Upper lobe of left lung (tissue), 4 donors: ENCODE data around the gene POTEH.
"Not testable (repeated sequence)": the region's sequence is repeated elsewhere in the genome, so short reads cannot be mapped to it uniquely, and the experiment has no call there.

Experiments used
- EP300 ChIP-seq, 4 donors: sonication (generic); formaldehyde crosslinking; IDR thresholded peaks; one replicate each; pipeline ENCODE4 v1.5.1; 2017; ENCODE audit warnings: antibody characterized with exemption in 4 of 4, control low read depth in 2 of 4
- POLR2A ChIP-seq, 4 donors: fragments of 450-650 bp; IDR thresholded peaks; one replicate each; pipeline ENCODE4 v1.5.1; 2016 to 2017; ENCODE audit warnings: antibody characterized with exemption in 4 of 4, mild to moderate bottlenecking in 2 of 4
- POLR2AphosphoS5 ChIP-seq, 2 donors: sonication (generic); formaldehyde crosslinking; IDR thresholded peaks; one replicate each; pipeline ENCODE4 v1.5.1; 2017; ENCODE audit warnings: antibody characterized with exemption in 2 of 2
- TF ChIP-seq, protein P1 (sequence below), 6 experiments: fragments of 450-650 bp in 4 of 6; fragments of 200-600 bp in 2 of 6; sonication (generic) in 2 of 6; IDR thresholded peaks; one replicate each; pipeline ENCODE4 v1.5.1; 2016 to 2019; ENCODE audit warnings: antibody characterized with exemption in 6 of 6

GRCh38 chr22:15759443-15760097, 69.7 kb downstream of the POTEH start:
- TF ChIP-seq, protein P1, sequence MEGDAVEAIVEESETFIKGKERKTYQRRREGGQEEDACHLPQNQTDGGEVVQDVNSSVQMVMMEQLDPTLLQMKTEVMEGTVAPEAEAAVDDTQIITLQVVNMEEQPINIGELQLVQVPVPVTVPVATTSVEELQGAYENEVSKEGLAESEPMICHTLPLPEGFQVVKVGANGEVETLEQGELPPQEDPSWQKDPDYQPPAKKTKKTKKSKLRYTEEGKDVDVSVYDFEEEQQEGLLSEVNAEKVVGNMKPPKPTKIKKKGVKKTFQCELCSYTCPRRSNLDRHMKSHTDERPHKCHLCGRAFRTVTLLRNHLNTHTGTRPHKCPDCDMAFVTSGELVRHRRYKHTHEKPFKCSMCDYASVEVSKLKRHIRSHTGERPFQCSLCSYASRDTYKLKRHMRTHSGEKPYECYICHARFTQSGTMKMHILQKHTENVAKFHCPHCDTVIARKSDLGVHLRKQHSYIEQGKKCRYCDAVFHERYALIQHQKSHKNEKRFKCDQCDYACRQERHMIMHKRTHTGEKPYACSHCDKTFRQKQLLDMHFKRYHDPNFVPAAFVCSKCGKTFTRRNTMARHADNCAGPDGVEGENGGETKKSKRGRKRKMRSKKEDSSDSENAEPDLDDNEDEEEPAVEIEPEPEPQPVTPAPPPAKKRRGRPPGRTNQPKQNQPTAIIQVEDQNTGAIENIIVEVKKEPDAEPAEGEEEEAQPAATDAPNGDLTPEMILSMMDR (IDR thresholded peaks at IDR 0.05) = not testable (repeated sequence)
- not testable (repeated sequence) for TF ChIP-seq POLR2AphosphoS5, POLR2A, EP300 (IDR thresholded peaks at IDR 0.05)
